IMR-90 (cell line): ENCODE results near the gene CDYL2.

Experiments
- CEBPB ChIP-seq: IDR thresholded peaks from 2 replicates; pipeline ENCODE4 v1.6.1; 2012; ENCODE audit warnings: low read depth, low read length, improper control_type of control experiment
- FOS ChIP-seq: fragments of 150-350 bp; IDR thresholded peaks from 2 replicates; pipeline ENCODE4 v1.6.1; 2016; ENCODE audit warnings: low read depth, low read length
- NFE2L2 ChIP-seq: fragments of 150-350 bp; IDR thresholded peaks from 2 replicates; pipeline ENCODE4 v1.6.1; 2016; ENCODE audit warnings: low read depth, mild to moderate bottlenecking, low read length
- POLR2A ChIP-seq: IDR thresholded peaks from 2 replicates; pipeline ENCODE4 v1.6.1; 2012; ENCODE audit warnings: mild to moderate bottlenecking, low read depth, low read length
- RAD21 ChIP-seq: IDR thresholded peaks from 2 replicates; pipeline ENCODE4 v1.6.1; 2012; ENCODE audit warnings: low read length, improper control_type of control experiment
- RCOR1 ChIP-seq: IDR thresholded peaks from 2 replicates; pipeline ENCODE4 v1.6.1; 2012; ENCODE audit warnings: mild to moderate bottlenecking, low read length, improper control_type of control experiment; ENCODE audit not compliant: insufficient replicate concordance
- SMC3 ChIP-seq: fragments of 150-350 bp; IDR thresholded peaks from 2 replicates; pipeline ENCODE4 v1.6.1; 2016; ENCODE audit warnings: low read depth, mild to moderate bottlenecking, antibody characterized with exemption, low read length, moderate library complexity
- TF ChIP-seq, protein P1 (sequence below): conservative IDR thresholded peaks from 2 replicates; pipeline ENCODE4 v1.5.1; 2012; ENCODE audit warnings: mild to moderate bottlenecking, low read depth, low read length, improper control_type of control experiment

DNA sequence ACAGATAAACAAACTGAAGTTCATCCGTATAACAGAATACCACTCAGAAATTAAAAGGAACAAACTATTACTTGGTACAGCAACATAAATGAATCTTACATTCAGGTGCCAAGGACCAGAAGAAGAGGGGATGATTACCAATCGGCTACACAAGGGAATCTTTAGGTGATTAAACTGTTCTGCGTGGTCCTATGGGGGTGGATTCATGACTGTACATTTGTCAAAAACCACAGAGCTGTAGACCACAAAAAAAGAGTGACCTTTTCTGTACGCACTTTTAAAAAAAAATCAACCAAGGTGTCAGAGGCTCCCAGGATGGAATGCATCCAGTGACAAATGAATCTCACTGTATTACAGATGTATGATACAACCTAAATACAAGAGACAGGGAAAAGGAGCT is 110.8 kb downstream of the CDYL2 start:
- TF ChIP-seq POLR2A (no peak), RCOR1 (no peak), RAD21 (no peak), FOS (no peak), SMC3 (no peak), NFE2L2 (no peak), CEBPB (no peak)
- TF ChIP-seq, protein P1, sequence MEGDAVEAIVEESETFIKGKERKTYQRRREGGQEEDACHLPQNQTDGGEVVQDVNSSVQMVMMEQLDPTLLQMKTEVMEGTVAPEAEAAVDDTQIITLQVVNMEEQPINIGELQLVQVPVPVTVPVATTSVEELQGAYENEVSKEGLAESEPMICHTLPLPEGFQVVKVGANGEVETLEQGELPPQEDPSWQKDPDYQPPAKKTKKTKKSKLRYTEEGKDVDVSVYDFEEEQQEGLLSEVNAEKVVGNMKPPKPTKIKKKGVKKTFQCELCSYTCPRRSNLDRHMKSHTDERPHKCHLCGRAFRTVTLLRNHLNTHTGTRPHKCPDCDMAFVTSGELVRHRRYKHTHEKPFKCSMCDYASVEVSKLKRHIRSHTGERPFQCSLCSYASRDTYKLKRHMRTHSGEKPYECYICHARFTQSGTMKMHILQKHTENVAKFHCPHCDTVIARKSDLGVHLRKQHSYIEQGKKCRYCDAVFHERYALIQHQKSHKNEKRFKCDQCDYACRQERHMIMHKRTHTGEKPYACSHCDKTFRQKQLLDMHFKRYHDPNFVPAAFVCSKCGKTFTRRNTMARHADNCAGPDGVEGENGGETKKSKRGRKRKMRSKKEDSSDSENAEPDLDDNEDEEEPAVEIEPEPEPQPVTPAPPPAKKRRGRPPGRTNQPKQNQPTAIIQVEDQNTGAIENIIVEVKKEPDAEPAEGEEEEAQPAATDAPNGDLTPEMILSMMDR, result no peak
